NCI-H446 (cell line): ENCODE measurements around the gene LAPTM5.

Experiments used
- DNase-seq, 2 experiments: peaks; one replicate each; lab custom pipeline; 2025; lab: John Stamatoyannopoulos, UW

Gene LAPTM5

DNA sequence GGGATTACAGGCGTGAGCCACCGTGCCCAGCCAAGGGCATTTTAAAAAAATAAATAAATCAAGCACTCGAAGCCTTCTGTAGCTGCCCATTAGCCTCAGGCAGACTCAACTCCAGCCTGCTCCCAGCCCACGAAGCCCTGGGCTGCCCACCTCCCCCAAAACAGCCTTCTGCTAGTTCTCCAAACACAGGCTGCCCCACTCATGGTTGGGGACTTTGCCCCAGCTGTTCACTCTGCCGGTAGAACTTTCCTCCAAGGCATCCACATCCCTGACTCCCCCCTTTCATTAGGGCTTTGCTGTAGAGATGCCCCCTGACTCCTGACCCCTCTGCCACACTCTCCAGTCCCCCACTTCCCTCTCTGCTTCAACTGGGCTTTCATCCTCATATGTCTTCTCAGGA, 29.7 kb upstream of the LAPTM5 start:
- no peak for DNase-seq

- DNase-seq = no peak
Measured at GRCh38 chr1:30786264-30786991, 28.9 kb upstream of the LAPTM5 start.

DNA sequence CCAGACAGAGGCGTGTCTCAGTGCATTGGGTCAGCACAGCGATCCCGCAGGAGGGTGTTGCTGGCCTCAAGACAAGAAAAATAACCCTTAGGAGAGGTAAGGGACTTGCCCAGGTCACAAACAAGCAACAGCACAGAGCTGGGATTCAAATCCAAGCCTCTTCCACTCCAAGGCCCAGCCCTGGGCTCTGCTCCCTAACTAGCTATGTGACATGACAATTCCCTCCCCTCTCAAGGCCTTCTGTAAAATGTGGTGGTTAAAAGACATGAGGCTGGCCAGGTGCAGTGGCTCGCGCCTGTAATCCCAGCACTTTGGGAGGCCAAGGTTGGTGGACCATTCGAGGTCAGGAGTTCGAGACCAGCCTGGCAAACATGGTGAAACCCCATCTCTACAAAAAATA, 28.1 kb upstream of the LAPTM5 start:
- no peak for DNase-seq

GRCh38 chr1:30785181-30785580, 27.6 kb upstream of the LAPTM5 start:
- no peak for DNase-seq

DNA sequence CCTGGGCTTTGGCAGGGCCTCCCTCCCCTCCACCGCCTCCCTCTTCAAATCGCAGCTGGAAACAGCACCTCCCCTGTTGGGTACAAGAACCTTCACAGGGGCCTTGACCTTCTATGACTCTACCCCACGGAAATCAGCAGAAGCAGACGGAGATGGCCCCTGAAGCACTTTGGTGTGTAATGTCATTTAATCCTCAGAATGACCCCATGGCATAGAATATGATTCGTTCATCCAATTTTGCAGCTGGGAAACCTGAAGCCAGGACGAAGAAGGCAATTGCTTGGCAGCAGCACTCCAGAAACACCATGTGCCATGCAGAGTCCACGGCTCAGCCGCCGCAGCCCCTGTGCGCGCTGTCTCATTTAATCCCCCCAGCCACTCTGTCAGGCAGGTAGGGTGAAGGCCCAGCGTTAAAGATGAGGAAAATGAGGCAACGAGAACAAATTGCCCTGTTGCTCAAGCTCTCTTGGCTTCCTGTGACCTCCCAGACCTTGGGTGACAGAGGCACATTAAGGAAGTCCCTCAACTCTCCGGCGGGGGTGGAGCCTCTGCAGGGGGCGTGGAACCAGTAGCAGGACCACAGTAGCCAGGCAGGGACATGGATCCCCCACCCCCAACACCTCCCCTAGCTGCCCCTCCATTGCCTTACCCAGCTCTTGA, 25.8 kb upstream of the LAPTM5 start:
- no peak for DNase-seq

DNA sequence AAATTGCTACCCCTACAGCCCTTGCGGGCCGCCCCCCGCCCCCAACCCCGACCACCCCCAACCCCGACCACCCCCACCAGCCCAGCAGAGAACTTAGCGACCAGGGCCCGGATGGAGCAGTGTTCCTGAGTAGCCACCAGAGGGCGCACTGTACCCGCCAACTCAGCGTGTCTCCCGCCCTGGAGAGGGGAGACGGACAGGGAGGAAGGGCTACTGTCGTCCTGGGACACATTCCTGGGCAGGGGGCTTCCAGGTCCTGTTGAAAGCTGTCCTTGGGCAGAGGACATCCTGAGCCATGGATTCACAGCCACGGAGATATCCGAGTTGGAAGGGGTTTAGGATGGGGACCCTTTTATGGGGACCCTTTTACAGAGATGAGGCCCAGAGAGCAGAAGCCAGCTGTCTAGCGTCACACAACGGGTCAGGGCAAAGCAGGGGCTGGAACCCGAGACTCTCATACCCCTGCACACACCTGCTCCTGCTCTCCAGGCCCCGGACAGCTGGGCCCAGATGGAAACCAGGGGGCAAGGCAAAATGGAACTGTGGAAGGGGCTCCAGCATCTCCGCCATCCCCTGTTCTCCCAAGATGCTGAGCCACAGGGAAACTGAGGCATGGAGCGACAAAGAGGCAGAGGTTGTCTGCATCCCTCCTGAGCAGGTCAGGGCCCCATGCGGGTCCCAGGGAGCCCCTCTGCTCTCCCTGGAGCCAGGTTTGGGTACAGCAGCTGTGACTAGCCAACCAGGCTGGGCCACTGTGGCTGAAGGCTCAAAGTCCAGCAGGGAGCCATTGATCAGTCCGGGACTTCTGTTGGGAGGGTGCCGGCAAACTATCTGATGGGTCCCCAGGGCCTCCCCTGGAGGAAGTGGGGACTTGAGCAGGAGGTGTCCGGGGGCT, 25.0 kb upstream of the LAPTM5 start:
- peak in 1 of 2 experiments; percentile 83 for DNase-seq

- DNase-seq = no peak
Measured at GRCh38 chr1:30781906-30782305, 24.3 kb upstream of the LAPTM5 start.

- no peak for DNase-seq
Measured at GRCh38 chr1:30780409-30780808, 22.8 kb upstream of the LAPTM5 start.

DNA sequence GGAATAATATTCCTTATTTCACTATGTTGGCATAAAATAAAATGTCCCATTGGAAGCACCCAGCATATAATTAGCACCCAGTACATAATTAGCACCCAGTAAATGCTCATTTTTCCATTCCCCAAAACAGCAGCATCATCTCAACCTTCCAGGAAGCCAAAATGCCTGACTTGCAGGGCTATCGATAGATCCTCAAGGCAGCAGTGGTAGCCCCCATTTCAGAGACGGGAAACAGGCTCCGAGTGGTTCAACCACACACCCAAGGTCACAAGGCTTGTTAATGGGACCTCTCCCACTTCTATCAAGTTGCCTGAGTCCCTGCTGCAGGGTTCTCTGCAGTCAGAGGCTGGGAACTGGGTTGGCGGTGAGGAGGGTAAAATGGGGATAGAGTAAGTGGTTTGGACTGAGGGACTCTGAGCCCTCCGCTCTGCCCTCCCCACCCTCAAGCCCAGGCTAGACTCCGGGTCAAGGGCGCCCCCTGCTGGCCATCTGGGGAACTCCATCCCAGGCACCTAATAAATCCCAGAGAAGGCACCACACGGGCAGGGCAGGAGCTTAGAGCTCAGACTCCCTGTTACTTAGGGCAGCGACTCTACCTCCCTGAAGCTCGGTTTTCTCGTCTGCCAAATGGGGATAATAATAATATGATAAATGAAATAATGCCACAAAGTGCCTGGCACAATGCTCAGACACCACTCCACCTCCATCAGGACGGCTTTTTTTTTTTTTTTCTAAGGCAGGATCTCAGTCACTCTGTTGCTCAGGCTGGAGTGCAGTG, 21.9 kb upstream of the LAPTM5 start:
- peak; percentile 58 to 83 for DNase-seq

DNA sequence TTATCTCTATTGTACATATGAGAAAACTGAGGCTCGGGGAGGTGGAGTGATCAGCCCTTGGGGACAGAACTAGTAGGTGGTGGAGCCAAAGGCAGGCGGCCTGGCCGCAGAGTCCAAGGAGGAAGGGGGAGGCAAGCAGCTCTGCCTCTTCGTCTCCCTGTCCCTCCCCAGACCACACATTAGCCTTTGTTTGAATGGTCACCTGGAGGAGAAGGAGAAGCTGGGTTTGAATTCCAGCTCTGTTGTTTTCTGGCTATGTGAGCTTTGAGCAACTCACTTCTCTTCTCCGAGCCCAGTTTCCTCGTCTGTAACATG, 21.4 kb upstream of the LAPTM5 start:
- DNase-seq = no peak

- DNase-seq = peak; percentile 77 to 88
Measured at GRCh38 chr1:30778154-30778978, 20.8 kb upstream of the LAPTM5 start.

DNA sequence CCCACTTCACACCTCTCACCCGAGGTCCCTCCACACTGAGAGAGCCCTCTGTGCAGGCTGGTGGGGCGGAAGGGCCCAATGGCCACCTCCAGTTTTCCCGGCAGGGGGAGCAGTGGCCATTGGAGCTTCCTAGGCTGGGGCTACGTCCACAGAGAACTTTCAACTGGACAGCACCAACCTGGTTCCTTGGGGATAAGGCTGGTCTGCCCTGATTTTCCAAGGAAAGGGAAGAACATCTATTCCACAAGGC, 20.3 kb upstream of the LAPTM5 start:
- DNase-seq = no peak

- DNase-seq = no peak
Measured at GRCh38 chr1:30777060-30777903, 19.7 kb upstream of the LAPTM5 start.

DNA sequence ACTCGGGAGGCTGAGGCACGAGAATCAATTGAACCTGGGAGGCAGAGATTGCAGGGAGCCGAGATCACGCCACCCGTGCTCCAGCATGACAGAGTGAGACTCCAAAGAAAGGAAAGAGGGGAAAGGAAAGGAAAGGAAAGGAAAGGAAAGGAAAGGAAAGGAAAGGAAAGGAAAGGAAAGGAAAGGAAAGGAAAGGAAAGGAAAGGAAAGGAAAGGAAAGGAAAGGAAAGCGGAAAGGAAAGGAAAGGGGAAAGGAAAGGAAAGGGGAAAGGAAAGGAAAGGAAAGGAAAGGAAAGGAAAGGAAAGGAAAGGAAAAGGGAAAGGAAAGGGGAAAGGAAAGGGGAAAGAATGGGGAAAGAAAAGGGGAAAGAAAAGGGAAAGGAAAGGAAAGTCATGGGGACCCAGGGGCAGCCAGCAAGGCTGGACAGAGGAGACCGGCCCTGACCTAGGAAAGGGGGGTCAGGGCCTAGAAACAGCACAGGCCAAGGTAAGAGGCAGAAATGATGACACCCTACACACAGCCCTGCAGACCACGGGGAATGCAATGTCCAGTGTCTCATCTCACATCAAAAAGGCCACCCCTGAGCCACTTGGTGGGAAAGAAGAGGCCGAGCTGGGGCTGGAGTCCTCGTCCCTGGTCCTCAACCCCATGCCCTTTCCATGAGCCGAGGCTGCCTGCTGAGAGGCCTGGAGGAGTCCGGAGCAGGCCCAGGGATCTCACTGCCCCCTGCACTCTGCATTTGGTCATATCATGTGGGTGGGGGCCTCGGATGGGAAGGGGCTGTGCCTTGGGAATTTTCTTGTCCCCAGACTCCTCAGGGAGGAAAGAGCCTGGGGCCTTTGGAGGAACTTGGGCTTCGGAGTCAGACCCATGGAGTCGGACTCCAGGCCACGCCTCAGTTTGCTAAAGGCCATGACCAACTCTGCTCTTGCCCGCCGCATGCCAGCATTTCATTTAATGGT, 18.8 kb upstream of the LAPTM5 start:
- no peak for DNase-seq

DNA sequence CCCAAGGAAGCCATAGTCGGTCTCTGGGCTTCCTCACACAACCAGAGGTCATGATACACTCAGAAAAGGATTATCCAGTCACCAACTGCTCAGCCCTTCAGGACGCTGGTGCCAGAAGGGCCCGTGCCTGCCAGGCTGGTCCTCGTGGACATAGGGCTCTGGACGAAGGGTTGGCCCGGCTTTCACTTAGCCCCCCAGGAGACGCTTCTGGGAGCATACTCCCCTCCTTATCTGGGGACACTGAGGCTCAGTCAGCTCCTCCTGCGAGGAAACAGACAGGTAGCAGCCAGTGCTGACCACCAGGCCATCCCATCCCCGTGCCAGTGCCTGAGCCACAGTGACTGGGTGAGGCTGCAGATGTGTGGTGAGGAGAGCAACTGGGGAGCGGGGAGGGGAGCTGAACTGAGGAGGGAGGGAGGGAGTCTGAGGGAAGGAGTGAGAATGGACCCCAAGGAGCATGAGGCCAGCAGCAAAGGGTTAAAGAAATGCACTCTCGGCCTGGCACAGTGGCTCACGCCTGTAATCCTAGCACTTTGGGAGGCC, 17.9 kb upstream of the LAPTM5 start:
- no peak for DNase-seq

DNA sequence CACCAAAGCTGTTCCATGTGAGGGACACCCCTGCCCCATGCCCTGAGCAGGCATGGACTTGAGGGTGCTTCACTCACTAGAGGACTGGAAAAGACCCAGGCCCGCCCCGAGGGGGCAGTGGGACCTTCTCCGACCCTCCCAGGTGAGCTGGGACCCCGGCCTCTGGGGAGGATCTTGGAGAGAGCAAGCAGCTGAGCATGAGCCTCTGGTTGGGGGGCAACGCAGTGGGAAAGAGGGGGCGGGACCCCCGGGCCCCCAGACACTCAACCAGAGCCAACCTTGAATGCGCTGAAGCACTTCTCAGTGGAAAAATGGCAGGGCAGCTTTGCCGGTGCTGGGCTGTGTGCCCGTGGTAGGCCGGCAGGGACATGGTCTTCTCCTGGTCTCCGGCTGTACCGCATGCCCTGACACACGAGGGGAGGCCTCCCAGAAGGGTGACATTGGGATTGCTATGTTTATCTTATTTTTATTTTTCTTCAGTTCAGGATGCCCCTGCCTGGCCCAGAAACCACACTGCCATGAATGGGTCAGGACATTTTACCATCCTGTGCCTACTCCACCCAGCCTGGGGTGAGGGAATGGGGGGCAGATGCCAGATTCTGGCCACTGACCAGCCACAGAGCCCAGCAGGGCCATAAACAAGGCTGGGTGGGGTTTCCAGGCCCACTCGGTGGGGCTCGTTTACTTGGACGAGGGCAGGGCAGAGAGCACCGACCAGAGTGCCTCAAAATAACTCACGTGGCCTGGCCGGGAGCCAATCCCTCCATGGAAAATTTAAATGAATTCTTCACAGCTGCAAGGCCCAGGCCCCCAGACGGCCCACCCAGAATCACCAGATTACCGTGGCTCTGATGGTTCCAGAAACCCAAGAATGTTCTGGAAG, 17.2 kb upstream of the LAPTM5 start:
- no peak for DNase-seq

GRCh38 chr1:30773722-30774358, 16.3 kb upstream of the LAPTM5 start:
- DNase-seq = no peak

- no peak for DNase-seq
Measured at GRCh38 chr1:30771005-30771404, 13.4 kb upstream of the LAPTM5 start.
